Heart left ventricle (tissue), 16 donors: ENCODE results near the gene TBC1D8. TPM values are rescaled to one million over a fixed set of nuclear protein-coding genes. Genes with fewer than 3 reads are reported as not detected.

Source experiments
- ATAC-seq, 4 donors: fragments of 200-7000 bp; cut with Tn5 transposase; one replicate each; pipeline ENCODE4 v1.9.1; 2020 to 2022; ENCODE audit warnings: moderate library complexity in 4 of 4, mild to moderate bottlenecking in 3 of 4, moderate number of reproducible peaks in 1 of 4
- DNase-seq, 5 donors: peaks; one replicate each; pipeline ENCODE4 v3.0.0-alpha.2; 2020
- H3K27ac ChIP-seq, 12 donors: fragments of 200-600 bp; sonication (generic) in 4 of 12; one replicate each; pipeline versions ENCODE4 v1.5.0 to v1.8.0; 2016 to 2022; ENCODE audit warnings: mild to moderate bottlenecking in 2 of 12
- H3K27me3 ChIP-seq, 9 donors: fragments of 200-600 bp; sonication (generic) in 2 of 9; one replicate each; pipeline versions ENCODE4 v1.5.1 to v1.8.0; 2016 to 2022; ENCODE audit warnings: mild to moderate bottlenecking in 3 of 9
- H3K36me3 ChIP-seq, 9 donors: fragments of 200-600 bp; sonication (generic) in 2 of 9; one replicate each; pipeline versions ENCODE4 v1.5.0 to v1.8.0; 2018 to 2022; ENCODE audit warnings: mild to moderate bottlenecking in 2 of 9
- H3K4me1 ChIP-seq, 12 donors: fragments of 200-600 bp; sonication (generic) in 4 of 12; one replicate each; pipeline versions ENCODE4 v1.5.0 to v1.8.0; 2016 to 2022; ENCODE audit warnings: mild to moderate bottlenecking in 3 of 12
- H3K4me3 ChIP-seq, 12 donors: fragments of 200-600 bp; sonication (generic) in 4 of 12; one replicate each; pipeline versions ENCODE4 v1.5.0 to v1.8.0; 2017 to 2022; ENCODE audit warnings: mild to moderate bottlenecking in 9 of 12, moderate library complexity in 4 of 12
- H3K9me3 ChIP-seq, 12 donors: fragments of 200-600 bp; sonication (generic) in 4 of 12; one replicate each; pipeline versions ENCODE4 v1.5.0 to v1.8.0; 2016 to 2022; ENCODE audit warnings: mild to moderate bottlenecking in 1 of 12
- POLR2A ChIP-seq, 2 donors: fragments of 450-650 bp; IDR thresholded peaks; one replicate each; pipeline ENCODE4 v1.6.1; 2017; ENCODE audit warnings: antibody characterized with exemption in 2 of 2, mild to moderate bottlenecking in 2 of 2, moderate library complexity in 2 of 2
- WGBS, 4 donors: extraction: QIAGEN DNeasy Blood & Tissue Kit in 2 of 4; methylation state at CpG; one replicate each; pipeline versions ENCODE4 v1.1.5 to v1.1.7; 2013 to 2018; 5-methylcytosine and 5-hydroxymethylcytosine counted together
- intact Hi-C, 10 donors: fragments of 100-400 bp; cut with DNase I; formaldehyde crosslinking; loops; one replicate each; pipeline versions ENCODE4 v1.11.1 to v1.14.2; 2022
- polyA plus RNA-seq, 2 donors: library from polyadenylated mRNA; stranded (reverse); fragments of 200-250 nt; gene quantifications; one replicate each; pipeline ENCODE4 v1.2.3, GENCODE V29; 2013
- total RNA-seq, 9 donors: library from RNA; depleted of rRNA in 2 of 9; stranded (reverse); fragments of >200 nt in 2 of 9; fragmentation: NEBNext Ultra II Directional in 3 of 9; extraction: Animal tissue kit (Norgen Biotek cat#: 25700) in 3 of 9; gene quantifications; one replicate each; pipeline versions ENCODE4 v1.1.0 to v1.2.4, GENCODE V29; 2016 to 2023
- TF ChIP-seq, protein P1 (sequence below), 12 donors: fragments of 200-600 bp; sonication (generic) in 4 of 12; IDR thresholded peaks; one replicate each; pipeline versions ENCODE4 v1.5.0 to v1.8.0; 2018 to 2022; ENCODE audit warnings: antibody characterized with exemption in 12 of 12, mild to moderate bottlenecking in 5 of 12
- donor health status: ischemic (EF 13 %, LVEDD 7.1; RV severe dilation, severe dysfunction).
- donor health status: healthy with polysubstance abuse.
- donor health status: DM: no; HTN: yes; CAD: no.
- donor health status: DM: no; HTN: no; CAD: no.
- donor health status: ischemic (EF 25% LVEDD 6.9; RV normal size, moderate dysfunction).
- donor health status: ischemic (EF 25% LVEDD 5.7; RV mildly dilated, moderate dysfunction).
- donor health status: healthy.
- donor health status: DM: yes; HTN: yes; CAD: no.
- donor health status: ischemic (EF 35%, LVEDD 5.7; RV mildly dilated, moderate dysfunction).
- donor health status: nonischemic (EF 11% LVEDD 7.7; RV severe dilation, severe dysfunction).
- donor health status: DM: yes; HTN: yes; CAD: no.
- donor health status: PGD.
- donor health status: ischemic (EF 29% LVEDD 5.4; RV normal size, mild dysfunction).
- donor health status: nonischemic (EF 23%, LVEDD 6.1; RV moderate dilation, normal function).

The TBC1D8 gene
- total and polyA plus RNA-seq, 11 donors, result 30.1 to 61.7 (median 42.9) TPM

DNA sequence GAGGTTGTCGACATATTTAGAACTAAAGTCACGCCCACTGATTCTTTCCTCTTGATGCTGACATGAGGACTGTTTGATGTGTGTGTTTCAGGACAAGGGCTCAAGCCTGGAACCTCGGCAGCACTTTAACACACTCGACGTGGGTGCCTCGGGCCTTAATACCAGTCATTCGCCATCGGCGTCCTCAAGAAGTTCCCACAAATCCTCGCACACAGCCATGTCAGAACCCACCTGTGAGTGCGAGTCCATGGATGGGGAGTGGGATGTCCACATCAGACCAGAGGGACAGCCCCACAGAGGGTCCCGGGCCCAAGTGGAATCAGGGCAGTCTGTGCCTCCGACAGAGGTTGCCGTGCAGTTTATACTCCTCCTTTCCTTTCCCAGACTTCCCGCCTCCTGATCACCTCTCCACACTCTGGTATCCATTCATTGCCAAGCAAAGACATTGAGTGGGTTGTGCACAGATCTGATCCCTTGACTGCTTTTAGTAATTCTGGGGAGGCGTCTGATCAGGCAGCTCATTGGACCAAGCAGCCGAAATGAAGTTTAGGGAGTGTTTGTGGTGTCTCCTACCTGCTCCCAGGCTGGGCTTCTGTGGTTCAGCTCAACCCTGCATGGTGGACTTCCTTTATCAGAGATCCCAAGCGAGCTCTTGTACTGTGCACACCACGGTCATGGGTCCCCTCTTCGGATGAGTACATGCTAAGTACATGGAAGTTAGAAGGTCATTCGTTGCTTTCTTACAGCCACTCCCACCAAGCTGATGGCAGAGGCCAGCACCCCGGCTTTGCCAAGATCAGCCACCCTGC lies 176.3 kb downstream of the TBC1D8 start:
- DNase-seq, result no peak
- Histone ChIP-seq H3K4me3 (no peak overlapping the region), H3K4me1 (no peaks in the 10 kb centered on the region), H3K36me3 (peaks cover 0 to 97% (median 88%) of the 10 kb centered on the region in 9 donors), H3K27ac (no peak overlapping the region), H3K27me3 (no peaks in the 10 kb centered on the region), H3K9me3 (no peaks in the 10 kb centered on the region)
- ATAC-seq, result no peak
- TF ChIP-seq, protein P1, sequence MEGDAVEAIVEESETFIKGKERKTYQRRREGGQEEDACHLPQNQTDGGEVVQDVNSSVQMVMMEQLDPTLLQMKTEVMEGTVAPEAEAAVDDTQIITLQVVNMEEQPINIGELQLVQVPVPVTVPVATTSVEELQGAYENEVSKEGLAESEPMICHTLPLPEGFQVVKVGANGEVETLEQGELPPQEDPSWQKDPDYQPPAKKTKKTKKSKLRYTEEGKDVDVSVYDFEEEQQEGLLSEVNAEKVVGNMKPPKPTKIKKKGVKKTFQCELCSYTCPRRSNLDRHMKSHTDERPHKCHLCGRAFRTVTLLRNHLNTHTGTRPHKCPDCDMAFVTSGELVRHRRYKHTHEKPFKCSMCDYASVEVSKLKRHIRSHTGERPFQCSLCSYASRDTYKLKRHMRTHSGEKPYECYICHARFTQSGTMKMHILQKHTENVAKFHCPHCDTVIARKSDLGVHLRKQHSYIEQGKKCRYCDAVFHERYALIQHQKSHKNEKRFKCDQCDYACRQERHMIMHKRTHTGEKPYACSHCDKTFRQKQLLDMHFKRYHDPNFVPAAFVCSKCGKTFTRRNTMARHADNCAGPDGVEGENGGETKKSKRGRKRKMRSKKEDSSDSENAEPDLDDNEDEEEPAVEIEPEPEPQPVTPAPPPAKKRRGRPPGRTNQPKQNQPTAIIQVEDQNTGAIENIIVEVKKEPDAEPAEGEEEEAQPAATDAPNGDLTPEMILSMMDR (IDR thresholded peaks at IDR 0.05), result no peak
- no peak for TF ChIP-seq POLR2A (IDR thresholded peaks at IDR 0.05)
- WGBS, 4 donors, result 82 to 92% (median 87%) methylated on average over 20 to 22 of the region's 22 CpGs
- intact Hi-C loops, result loop anchor here in 1 of 10 donors (5.0 kb wide), 1 partner anchor 233 kb away; no protein-coding TSS in a partner anchor

DNA sequence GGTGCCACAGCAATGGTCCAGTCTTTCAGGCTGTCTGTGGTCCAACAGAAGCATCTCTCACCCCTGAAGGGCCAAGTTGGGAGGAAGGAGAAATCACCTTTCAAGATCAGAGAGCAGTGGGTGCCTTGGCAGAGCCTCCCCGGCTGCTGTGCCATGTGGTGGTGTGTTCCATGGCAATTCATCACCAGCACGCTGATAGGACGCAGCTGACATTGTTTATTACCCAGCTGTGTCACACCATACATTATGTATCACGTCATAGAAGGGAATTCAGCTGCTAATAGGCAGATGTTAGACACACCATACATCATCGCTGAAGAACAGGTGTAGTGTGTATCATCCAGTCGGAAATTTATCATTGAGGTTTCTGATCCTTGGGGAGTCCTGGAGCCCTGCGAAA lies 178.7 kb downstream of the TBC1D8 start:
- intact Hi-C loops, result no loop called here
- H3K27me3 ChIP-seq, result no peaks in the 10 kb centered on the region
- no peak for DNase-seq

DNA sequence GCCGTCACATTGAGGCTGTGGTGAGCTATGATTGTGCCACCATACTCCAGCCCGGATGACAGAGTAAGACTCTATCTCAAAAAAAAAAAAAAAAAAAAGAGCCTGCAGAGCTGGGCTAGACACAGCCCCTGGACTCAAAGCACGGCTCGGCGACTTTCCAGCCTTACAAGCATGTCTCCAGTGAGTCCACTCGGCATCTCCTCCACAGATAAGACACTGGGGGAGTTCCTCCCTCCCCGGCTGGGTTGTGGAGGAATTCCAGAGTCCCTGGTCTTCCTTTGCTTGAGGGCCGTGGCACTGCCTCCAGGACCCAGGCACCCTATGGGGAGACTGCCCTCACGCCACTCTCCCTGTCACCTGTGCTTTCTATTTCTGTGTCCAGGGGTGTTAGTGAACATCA lies 180.0 kb downstream of the TBC1D8 start:
- WGBS, 4 donors, result 74 to 86% (median 82%) methylated on average over 9 of the region's 9 CpGs

More for the DNA sequence above, 178.7 kb downstream of the TBC1D8 start:
- no peak for ATAC-seq
- H3K4me1 ChIP-seq, result no peaks in the 10 kb centered on the region
- no peaks in the 10 kb centered on the region for H3K9me3 ChIP-seq
- TF ChIP-seq, protein P1 (IDR thresholded peaks at IDR 0.05), result no peak
- TF ChIP-seq POLR2A (IDR thresholded peaks at IDR 0.05), result no peak
- no peak overlapping the region for H3K4me3 ChIP-seq
- WGBS, 4 donors, result 89 to 96% (median 93%) methylated on average over 7 of the region's 7 CpGs
- no peak overlapping the region for H3K27ac ChIP-seq
- peaks cover 0 to 98% (median 92%) of the 10 kb centered on the region in 9 donors for H3K36me3 ChIP-seq

DNA sequence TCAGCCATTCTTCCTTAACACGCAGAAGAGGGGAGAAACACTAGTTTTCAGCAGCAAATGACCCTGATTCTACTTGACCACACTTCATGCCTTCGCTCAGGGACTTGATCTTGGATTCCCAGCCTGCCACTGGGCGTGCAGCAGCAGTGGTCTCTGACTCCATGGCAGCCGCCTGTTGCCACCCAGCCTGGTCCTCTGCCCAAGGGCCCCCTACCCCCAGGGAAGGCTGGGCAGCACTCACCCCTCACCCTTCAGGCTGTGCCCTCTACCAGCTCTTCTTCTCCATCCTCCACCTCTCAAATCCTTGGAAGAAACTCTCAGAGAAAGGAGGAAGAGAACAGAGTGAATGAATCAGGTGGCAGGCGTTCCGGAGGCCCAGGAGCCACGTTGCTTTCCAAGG lies 181.2 kb downstream of the TBC1D8 start:
- Histone ChIP-seq H3K27ac (no peak overlapping the region), H3K36me3 (peaks cover 0 to 92% (median 69%) of the 10 kb centered on the region in 9 donors), H3K9me3 (no peaks in the 10 kb centered on the region), H3K4me1 (no peaks in the 10 kb centered on the region), H3K27me3 (no peaks in the 10 kb centered on the region), H3K4me3 (no peak overlapping the region)
- intact Hi-C loops, result no loop called here
- TF ChIP-seq POLR2A (IDR thresholded peaks at IDR 0.05), result no peak
- ATAC-seq, result peak in 1 of 4 donors; percentile 18
- DNase-seq, result no peak
- 91 to 96% (median 93%) methylated on average over 7 of the region's 7 CpGs for WGBS, 4 donors

More for the DNA sequence above, 180.0 kb downstream of the TBC1D8 start:
- peaks cover 0 to 95% (median 79%) of the 10 kb centered on the region in 9 donors for H3K36me3 ChIP-seq
- no peak for DNase-seq
- H3K9me3 ChIP-seq, result no peaks in the 10 kb centered on the region
- peak in 1 of 4 donors; percentile 19 for ATAC-seq
- no peaks in the 10 kb centered on the region for H3K4me1 ChIP-seq
- intact Hi-C loops, result no loop called here
- TF ChIP-seq, protein P1 (IDR thresholded peaks at IDR 0.05), result no peak
- TF ChIP-seq POLR2A (IDR thresholded peaks at IDR 0.05), result no peak
- no peaks in the 10 kb centered on the region for H3K27me3 ChIP-seq
- no peak overlapping the region for H3K4me3 ChIP-seq
- H3K27ac ChIP-seq, result no peak overlapping the region
